ENCODE data around the gene ANKRD63.

GRCh38 chr15:40250304-40250656 is 32.6 kb downstream of the ANKRD63 start:
- TF ChIP-seq CTCF (IDR thresholded peaks at IDR 0.05; ENCODE audit: low read length) (no peak), EZH2 (IDR thresholded peaks at IDR 0.05; ENCODE audit: borderline replicate concordance, low read length) (no peak)
